ENCODE data around the gene GDF7. TPM values are rescaled to one million over a fixed set of nuclear protein-coding genes. Genes with fewer than 3 reads are reported as not detected.
A peak's percentile ranks its signal among the peaks of the same experiment; 100 is the strongest.

The GDF7 gene
- total and polyA plus RNA-seq, 2 of the 4 experiments (the other 2 are of a cell fraction) = under 0.01 to 0.02 TPM

DNA sequence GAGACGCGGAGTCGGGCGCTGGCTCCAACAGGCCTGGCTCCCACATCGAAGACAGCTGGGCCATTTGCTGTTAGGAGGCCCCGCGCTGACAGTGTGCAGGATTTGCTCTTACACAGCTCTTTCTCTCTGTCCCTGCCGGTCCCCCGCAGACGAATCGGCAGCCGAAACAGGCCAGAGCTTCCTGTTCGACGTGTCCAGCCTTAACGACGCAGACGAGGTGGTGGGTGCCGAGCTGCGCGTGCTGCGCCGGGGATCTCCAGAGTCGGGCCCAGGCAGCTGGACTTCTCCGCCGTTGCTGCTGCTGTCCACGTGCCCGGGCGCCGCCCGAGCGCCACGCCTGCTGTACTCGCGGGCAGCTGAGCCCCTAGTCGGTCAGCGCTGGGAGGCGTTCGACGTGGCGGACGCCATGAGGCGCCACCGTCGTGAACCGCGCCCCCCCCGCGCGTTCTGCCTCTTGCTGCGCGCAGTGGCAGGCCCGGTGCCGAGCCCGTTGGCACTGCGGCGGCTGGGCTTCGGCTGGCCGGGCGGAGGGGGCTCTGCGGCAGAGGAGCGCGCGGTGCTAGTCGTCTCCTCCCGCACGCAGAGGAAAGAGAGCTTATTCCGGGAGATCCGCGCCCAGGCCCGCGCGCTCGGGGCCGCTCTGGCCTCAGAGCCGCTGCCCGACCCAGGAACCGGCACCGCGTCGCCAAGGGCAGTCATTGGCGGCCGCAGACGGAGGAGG, 3.5 kb downstream of the GDF7 start:
- CTCF ChIA-PET = interaction anchor here (1.2 kb wide), 1 partner anchor 9 kb away, joined by 7 read pairs; no protein-coding TSS in a partner anchor

More for the DNA sequence above, 3.5 kb downstream of the GDF7 start:
- H2BK20ac ChIP-seq (ENCODE audit: low read depth, low read length) = no peak overlapping the region
- peaks cover 12% of the 10 kb centered on the region; the same call in 1 of the 2 replicates for H3K9me3 ChIP-seq (ENCODE audit: control insufficient read depth, insufficient read depth, low read length)
- H2AK5ac ChIP-seq (ENCODE audit: low read depth, low read length) = no peak overlapping the region
- H3K18ac ChIP-seq (ENCODE audit: low read depth, low read length) = no peak overlapping the region
- no peak overlapping the region for H3K9ac ChIP-seq (ENCODE audit: low read depth, low read length)
- H2AFZ ChIP-seq (replicated peaks; ENCODE audit: low read length, poor library complexity) = peak overlapping the region; percentile 56
- no peak overlapping the region for H4K91ac ChIP-seq (ENCODE audit: insufficient read depth, low read depth, low read length)
- POLR2A ChIA-PET (ENCODE audit: unreplicated experiment) = no interaction called here
- H3K27ac ChIP-seq (ENCODE audit: insufficient read depth, low read length) = no peak overlapping the region
- H4K20me1 ChIP-seq (ENCODE audit: insufficient read depth, low read length) = peaks cover under 1% of the 10 kb centered on the region; the same call in 1 of the 2 replicates
- no peak overlapping the region for H3K23ac ChIP-seq (ENCODE audit: low read depth, low read length)
- BruUV-seq (replicated peaks) = no TSS peak
- intact Hi-C loops (cut with micrococcal nuclease) (no loop called here), dilution Hi-C loops (cut with HindIII; ENCODE audit: low sequenced_read_pairs, unreplicated experiment) (no loop called here), in situ Hi-C loops (cut with MboI; ENCODE audit: low sequenced_read_pairs) (loop anchor here (25.0 kb wide), 1 partner anchor 1092 kb away; no protein-coding TSS in a partner anchor)
- no peak overlapping the region for H3K56ac ChIP-seq (ENCODE audit: extremely low read depth, insufficient read depth, low read length)
- H3K27me3 ChIP-seq (ENCODE audit: control insufficient read depth, insufficient read depth, low read length) = peaks cover 71% of the 10 kb centered on the region
- no peak overlapping the region for H2BK120ac ChIP-seq (ENCODE audit: low read depth, low read length)
- no peak for TF ChIP-seq MXI1 (IDR thresholded peaks at IDR 0.05; ENCODE audit: borderline replicate concordance, low read depth, low read length)
- TF ChIP-seq RFX5 (IDR thresholded peaks at IDR 0.05; ENCODE audit: low read depth, low read length) = no peak
- no peak for TF ChIP-seq POLR2A (IDR thresholded peaks at IDR 0.05; ENCODE audit: low read depth, low read length)
- TF ChIP-seq SMC3 (IDR thresholded peaks at IDR 0.05; ENCODE audit: low read depth, low read length) = no peak
- TF ChIP-seq MAZ (IDR thresholded peaks at IDR 0.05; ENCODE audit: borderline replicate concordance, low read depth, low read length) = no peak
- TF ChIP-seq MAFK (IDR thresholded peaks at IDR 0.05; ENCODE audit: low read depth, low read length) = no peak
- TF ChIP-seq FOS (IDR thresholded peaks at IDR 0.05; ENCODE audit: low read depth, low read length) = no peak
- TF ChIP-seq, protein P1, sequence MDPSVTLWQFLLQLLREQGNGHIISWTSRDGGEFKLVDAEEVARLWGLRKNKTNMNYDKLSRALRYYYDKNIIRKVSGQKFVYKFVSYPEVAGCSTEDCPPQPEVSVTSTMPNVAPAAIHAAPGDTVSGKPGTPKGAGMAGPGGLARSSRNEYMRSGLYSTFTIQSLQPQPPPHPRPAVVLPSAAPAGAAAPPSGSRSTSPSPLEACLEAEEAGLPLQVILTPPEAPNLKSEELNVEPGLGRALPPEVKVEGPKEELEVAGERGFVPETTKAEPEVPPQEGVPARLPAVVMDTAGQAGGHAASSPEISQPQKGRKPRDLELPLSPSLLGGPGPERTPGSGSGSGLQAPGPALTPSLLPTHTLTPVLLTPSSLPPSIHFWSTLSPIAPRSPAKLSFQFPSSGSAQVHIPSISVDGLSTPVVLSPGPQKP (IDR thresholded peaks at IDR 0.05; ENCODE audit: borderline replicate concordance, low read depth, low read length) = no peak
- TF ChIP-seq CHD1 (IDR thresholded peaks at IDR 0.05; ENCODE audit: low read depth, low read length) = no peak
- TF ChIP-seq RCOR1 (IDR thresholded peaks at IDR 0.05; ENCODE audit: insufficient replicate concordance, low read length) = no peak
- TF ChIP-seq, protein P2, sequence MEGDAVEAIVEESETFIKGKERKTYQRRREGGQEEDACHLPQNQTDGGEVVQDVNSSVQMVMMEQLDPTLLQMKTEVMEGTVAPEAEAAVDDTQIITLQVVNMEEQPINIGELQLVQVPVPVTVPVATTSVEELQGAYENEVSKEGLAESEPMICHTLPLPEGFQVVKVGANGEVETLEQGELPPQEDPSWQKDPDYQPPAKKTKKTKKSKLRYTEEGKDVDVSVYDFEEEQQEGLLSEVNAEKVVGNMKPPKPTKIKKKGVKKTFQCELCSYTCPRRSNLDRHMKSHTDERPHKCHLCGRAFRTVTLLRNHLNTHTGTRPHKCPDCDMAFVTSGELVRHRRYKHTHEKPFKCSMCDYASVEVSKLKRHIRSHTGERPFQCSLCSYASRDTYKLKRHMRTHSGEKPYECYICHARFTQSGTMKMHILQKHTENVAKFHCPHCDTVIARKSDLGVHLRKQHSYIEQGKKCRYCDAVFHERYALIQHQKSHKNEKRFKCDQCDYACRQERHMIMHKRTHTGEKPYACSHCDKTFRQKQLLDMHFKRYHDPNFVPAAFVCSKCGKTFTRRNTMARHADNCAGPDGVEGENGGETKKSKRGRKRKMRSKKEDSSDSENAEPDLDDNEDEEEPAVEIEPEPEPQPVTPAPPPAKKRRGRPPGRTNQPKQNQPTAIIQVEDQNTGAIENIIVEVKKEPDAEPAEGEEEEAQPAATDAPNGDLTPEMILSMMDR (conservative IDR thresholded peaks at IDR 0.05; ENCODE audit: low read depth, low read length) = no peak
- no peak for TF ChIP-seq BHLHE40 (IDR thresholded peaks at IDR 0.05; ENCODE audit: low read depth, low read length)
- no peak for TF ChIP-seq CEBPB (IDR thresholded peaks at IDR 0.05; ENCODE audit: low read depth, low read length)
- ATAC-seq (ENCODE audit: low read depth) = no peak
- H3K4me3 ChIP-seq (ENCODE audit: insufficient read depth, low read depth, low read length) = no peak overlapping the region
- 9% methylated on average over 67 of the region's 83 CpGs; no CpG with 5 or more reads in 1 of the 2 experiments for WGBS, 2 experiments (ENCODE audit: extremely low coverage in 2 of 2, insufficient read length in 1 of 2)
- no peak overlapping the region for H2BK5ac ChIP-seq (ENCODE audit: low read depth, low read length, poor library complexity, severe bottlenecking)
- no peaks in the 10 kb centered on the region for H3K79me1 ChIP-seq (ENCODE audit: low read depth in 1 of 2, low read length in 2 of 2)
- peaks cover 2% of the 10 kb centered on the region; the same call in 1 of the 2 replicates for H3K9me1 ChIP-seq (ENCODE audit: insufficient read depth, low read length)
- H4K8ac ChIP-seq (ENCODE audit: low read depth in 2 of 2, low read length in 2 of 2) = no peak overlapping the region
- H3K4me2 ChIP-seq (ENCODE audit: low read depth, low read length) = no peak overlapping the region; the same call in 1 of the 2 replicates
- H2BK15ac ChIP-seq (ENCODE audit: low read depth, low read length) = no peak overlapping the region
- no peaks in the 10 kb centered on the region for H3K36me3 ChIP-seq (ENCODE audit: control insufficient read depth, insufficient read depth, low read length)
- H4K5ac ChIP-seq (ENCODE audit: low read depth, low read length) = no peak overlapping the region
- H3K4ac ChIP-seq (ENCODE audit: low read depth, low read length) = no peak overlapping the region
- peaks cover 6% of the 10 kb centered on the region; the same call in 1 of the 2 replicates for H3K4me1 ChIP-seq (ENCODE audit: control insufficient read depth, insufficient read depth, low read length)
- H3K14ac ChIP-seq (replicated peaks; ENCODE audit: low read depth, low read length) = no peak overlapping the region
- no peak for DNase-seq
- H2AK9ac ChIP-seq (replicated peaks; ENCODE audit: low read depth, low read length, poor library complexity) = peak overlapping the region; percentile 19

Data from IMR-90 (cell line).